ENCODE results near the gene GLCCI1. TPM values are rescaled to one million over a fixed set of nuclear protein-coding genes. Genes with fewer than 3 reads are reported as not detected.

GLCCI1 gene
- total and polyA plus RNA-seq, 2 of the 8 experiments (the other 6 are each of a cell fraction or from before 2014, with no cell fraction given): 12.4 to 27.7 TPM

DNA sequence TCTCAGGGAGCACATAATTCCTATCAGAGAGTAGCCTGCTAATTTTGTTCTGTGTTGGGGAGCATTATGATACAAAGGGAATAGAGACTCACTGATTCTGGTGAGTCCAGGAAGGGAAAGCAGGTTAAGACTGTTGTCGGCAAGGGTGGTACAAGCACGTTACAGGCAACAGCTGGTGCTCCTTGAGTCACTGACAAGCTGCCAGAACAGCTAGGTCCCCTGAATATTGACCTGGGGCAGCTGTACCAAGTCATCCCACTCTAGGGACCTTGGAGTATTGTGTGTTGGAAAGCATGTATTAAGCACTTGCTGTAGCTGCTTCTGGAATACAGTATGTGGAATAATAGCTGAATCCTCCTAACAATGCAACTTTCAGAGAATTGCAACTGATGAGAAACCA, 37.0 kb upstream of the GLCCI1 start:
- H3K4ac ChIP-seq (replicated peaks; ENCODE audit: insufficient read length, low read depth, low read length): no peak overlapping the region
- H3K9me3 ChIP-seq (ENCODE audit: insufficient read depth in 2 of 2, low read depth in 1 of 2, low read length in 1 of 2): no peaks in the 10 kb centered on the region; a peak in 1 of 4 replicates
- H3K23ac ChIP-seq (ENCODE audit: insufficient read length): no peak overlapping the region
- H4K8ac ChIP-seq (ENCODE audit: extremely low read depth, insufficient read depth, low read length): no peak overlapping the region
- no peak for DNase-seq (ENCODE audit: low read depth in 1 of 2, low spot score in 2 of 2)
- no peak overlapping the region for H4K5ac ChIP-seq (ENCODE audit: insufficient read length, low read depth, low read length)
- TF ChIP-seq CHD2 (IDR thresholded peaks at IDR 0.05; ENCODE audit: low read length) (no peak), CBX8 (IDR thresholded peaks at IDR 0.05; ENCODE audit: borderline replicate concordance, low read depth, low read length) (no peak), YY1 (IDR thresholded peaks at IDR 0.05; ENCODE audit: low read depth, low read length) (no peak), SIN3A (conservative IDR thresholded peaks at IDR 0.05 in 1 of 2, IDR thresholded peaks at IDR 0.05 in 1 of 2; ENCODE audit: low read depth in 1 of 2, low read length in 2 of 2) (no peak), EP300 (IDR thresholded peaks at IDR 0.05; ENCODE audit: borderline replicate concordance in 1 of 2, low read depth in 2 of 2, low read length in 2 of 2) (no peak)
- TF ChIP-seq, protein P1, sequence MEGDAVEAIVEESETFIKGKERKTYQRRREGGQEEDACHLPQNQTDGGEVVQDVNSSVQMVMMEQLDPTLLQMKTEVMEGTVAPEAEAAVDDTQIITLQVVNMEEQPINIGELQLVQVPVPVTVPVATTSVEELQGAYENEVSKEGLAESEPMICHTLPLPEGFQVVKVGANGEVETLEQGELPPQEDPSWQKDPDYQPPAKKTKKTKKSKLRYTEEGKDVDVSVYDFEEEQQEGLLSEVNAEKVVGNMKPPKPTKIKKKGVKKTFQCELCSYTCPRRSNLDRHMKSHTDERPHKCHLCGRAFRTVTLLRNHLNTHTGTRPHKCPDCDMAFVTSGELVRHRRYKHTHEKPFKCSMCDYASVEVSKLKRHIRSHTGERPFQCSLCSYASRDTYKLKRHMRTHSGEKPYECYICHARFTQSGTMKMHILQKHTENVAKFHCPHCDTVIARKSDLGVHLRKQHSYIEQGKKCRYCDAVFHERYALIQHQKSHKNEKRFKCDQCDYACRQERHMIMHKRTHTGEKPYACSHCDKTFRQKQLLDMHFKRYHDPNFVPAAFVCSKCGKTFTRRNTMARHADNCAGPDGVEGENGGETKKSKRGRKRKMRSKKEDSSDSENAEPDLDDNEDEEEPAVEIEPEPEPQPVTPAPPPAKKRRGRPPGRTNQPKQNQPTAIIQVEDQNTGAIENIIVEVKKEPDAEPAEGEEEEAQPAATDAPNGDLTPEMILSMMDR (IDR thresholded peaks at IDR 0.05; ENCODE audit: control extremely low read depth in 1 of 3, insufficient read depth in 1 of 3, low read depth in 1 of 3, low read length in 3 of 3): no peak
- CTCF ChIA-PET (ENCODE audit: partially characterized antibody): interaction anchor here (1.7 kb wide), 1 partner anchor 12 kb away, joined by 4 read pairs; no protein-coding TSS in a partner anchor
- H2BK15ac ChIP-seq (ENCODE audit: low read length): no peak overlapping the region
- H2BK20ac ChIP-seq (ENCODE audit: low read length): no peak overlapping the region
- no peak overlapping the region for H3K14ac ChIP-seq (ENCODE audit: insufficient read length)
- no peak overlapping the region for H3K56ac ChIP-seq (replicated peaks; ENCODE audit: insufficient read length, low read depth, low read length)
- no peak overlapping the region for H3K4me3 ChIP-seq (ENCODE audit: extremely low read depth in 1 of 4, insufficient read depth in 2 of 4, low read depth in 3 of 4, low read length in 4 of 4)
- no peaks in the 10 kb centered on the region; the same call in 1 of the 2 replicates for H3K79me1 ChIP-seq (ENCODE audit: low read depth, low read length)
- 97% methylated on average over 2 of the region's 2 CpGs; no CpG with 5 or more reads in 1 of the 2 experiments for WGBS, 2 experiments (ENCODE audit: extremely low coverage in 1 of 2, insufficient coverage in 1 of 2, insufficient read length in 1 of 2, insufficient replicate concordance in 2 of 2, low coverage in 1 of 2, low lambda C conversion rate in 2 of 2, missing lambda C conversion rate in 1 of 2)
- no peak overlapping the region for H3K18ac ChIP-seq (ENCODE audit: extremely low read depth, low read length)
- H3K4me2 ChIP-seq (ENCODE audit: insufficient read depth in 1 of 2, low read depth in 2 of 2, low read length in 2 of 2): no peak overlapping the region
- H3K9ac ChIP-seq (replicated peaks in 1 of 4; ENCODE audit: extremely low read depth in 1 of 4, low read depth in 3 of 4, low read length in 3 of 4): no peak overlapping the region
- H2AFZ ChIP-seq (ENCODE audit: low read length): no peak overlapping the region
- no peak overlapping the region for H3K27ac ChIP-seq (ENCODE audit: low read depth, low read length)
- no peaks in the 10 kb centered on the region for H3K23me2 ChIP-seq (ENCODE audit: low read depth, low read length)
- no peak overlapping the region for H2AK5ac ChIP-seq (ENCODE audit: low read depth, low read length)
- H2BK120ac ChIP-seq (replicated peaks; ENCODE audit: low read depth, low read length): no peak overlapping the region
- H2BK12ac ChIP-seq (ENCODE audit: low read depth, low read length): no peak overlapping the region
- POLR2A ChIA-PET (ENCODE audit: partially characterized antibody): interaction anchor here (0.9 kb wide), 1 partner anchor 12 kb away, joined by 3 read pairs; no protein-coding TSS in a partner anchor
- H3K27me3 ChIP-seq (replicated peaks in 1 of 4; ENCODE audit: control insufficient read depth in 3 of 4, extremely low read depth in 1 of 4, insufficient read depth in 3 of 4, low read length in 3 of 4): no peaks in the 10 kb centered on the region
- no peaks in the 10 kb centered on the region for H3K36me3 ChIP-seq (ENCODE audit: control insufficient read depth in 2 of 4, insufficient read depth in 4 of 4, low read length in 3 of 4)
- H4K91ac ChIP-seq (replicated peaks; ENCODE audit: insufficient read length, low read length): no peak overlapping the region
- no peak overlapping the region for H2BK5ac ChIP-seq (ENCODE audit: low read depth, low read length)
- H3K4me1 ChIP-seq (replicated peaks in 1 of 4; ENCODE audit: control insufficient read depth in 3 of 4, insufficient read depth in 4 of 4, low read length in 3 of 4): peaks cover 0 to 6% (median 4%) of the 10 kb centered on the region in 4 experiments; a peak in 2 of 7 replicates
- H3K79me2 ChIP-seq (ENCODE audit: control insufficient read depth in 1 of 2, insufficient read depth in 2 of 2, low read length in 2 of 2): no peaks in the 10 kb centered on the region
- no peaks in the 10 kb centered on the region for H4K20me1 ChIP-seq (replicated peaks in 1 of 2; ENCODE audit: control insufficient read depth in 1 of 2, insufficient read depth in 2 of 2, low read length in 2 of 2)
- no peak for FAIRE-seq
